ENCODE measurements around the gene SLC2A11. TPM values are rescaled to one million over a fixed set of nuclear protein-coding genes. Genes with fewer than 3 reads are reported as not detected.
"Not testable (repeated sequence)": the region's sequence is repeated elsewhere in the genome, so short reads cannot be mapped to it uniquely, and the experiment has no call there.

The SLC2A11 gene
- total RNA-seq, 1 donor from 2014 or later, result 22.4 TPM

GRCh38 chr22:23903328-23903971 is 45.8 kb downstream of the SLC2A11 start:
- no peak for TF ChIP-seq CTCF (IDR thresholded peaks at IDR 0.05; ENCODE audit: insufficient read depth, low read length, poor library complexity, severe bottlenecking)
- H3K4me3 ChIP-seq (ENCODE audit: low read depth, low read length), result no peak overlapping the region
- no peaks in the 10 kb centered on the region for H3K36me3 ChIP-seq (ENCODE audit: control insufficient read depth, insufficient read depth, low read length)
- no peaks in the 10 kb centered on the region for H3K27me3 ChIP-seq (ENCODE audit: control insufficient read depth, insufficient read depth, low read length)
- no peak for DNase-seq (ENCODE audit: low read depth)

- H3K27me3 ChIP-seq (ENCODE audit: control insufficient read depth, insufficient read depth, low read length), result no peaks in the 10 kb centered on the region
- no peak for TF ChIP-seq CTCF (IDR thresholded peaks at IDR 0.05; ENCODE audit: insufficient read depth, low read length, poor library complexity, severe bottlenecking)
- no peak for DNase-seq (ENCODE audit: low read depth)
Observed at GRCh38 chr22:23904573-23905254, 47.0 kb downstream of the SLC2A11 start.

GRCh38 chr22:23906641-23907040 is 49.0 kb downstream of the SLC2A11 start:
- Histone ChIP-seq H3K4me3 (ENCODE audit: low read depth, low read length) (no peak overlapping the region), H3K36me3 (ENCODE audit: control insufficient read depth, insufficient read depth, low read length) (no peaks in the 10 kb centered on the region), H3K27me3 (ENCODE audit: control insufficient read depth, insufficient read depth, low read length) (no peaks in the 10 kb centered on the region)
- DNase-seq (ENCODE audit: low read depth), result no peak
- no peak for TF ChIP-seq CTCF (IDR thresholded peaks at IDR 0.05; ENCODE audit: insufficient read depth, low read length, poor library complexity, severe bottlenecking)

More at GRCh38 chr22:23904573-23905254, 47.0 kb downstream of the SLC2A11 start:
- Histone ChIP-seq H3K36me3 (ENCODE audit: control insufficient read depth, insufficient read depth, low read length) (no peaks in the 10 kb centered on the region), H3K4me3 (ENCODE audit: low read depth, low read length) (no peak overlapping the region)

- not testable (repeated sequence) for H3K4me3 ChIP-seq (ENCODE audit: low read depth, low read length); H3K27me3 ChIP-seq (ENCODE audit: control insufficient read depth, insufficient read depth, low read length); H3K36me3 ChIP-seq (ENCODE audit: control insufficient read depth, insufficient read depth, low read length); DNase-seq (ENCODE audit: low read depth)
Observed at GRCh38 chr22:23907423-23907822, 49.7 kb downstream of the SLC2A11 start.

GRCh38 chr22:23908587-23909205 is 51.0 kb downstream of the SLC2A11 start:
- DNase-seq (ENCODE audit: low read depth), result no peak
- no peak for TF ChIP-seq CTCF (IDR thresholded peaks at IDR 0.05; ENCODE audit: insufficient read depth, low read length, poor library complexity, severe bottlenecking)
- Histone ChIP-seq H3K36me3 (ENCODE audit: control insufficient read depth, insufficient read depth, low read length) (no peaks in the 10 kb centered on the region), H3K4me3 (ENCODE audit: low read depth, low read length) (no peak overlapping the region), H3K27me3 (ENCODE audit: control insufficient read depth, insufficient read depth, low read length) (no peaks in the 10 kb centered on the region)

- Histone ChIP-seq H3K4me3 (ENCODE audit: low read depth, low read length) (no peak overlapping the region), H3K36me3 (ENCODE audit: control insufficient read depth, insufficient read depth, low read length) (no peaks in the 10 kb centered on the region), H3K27me3 (ENCODE audit: control insufficient read depth, insufficient read depth, low read length) (no peaks in the 10 kb centered on the region)
- TF ChIP-seq CTCF (IDR thresholded peaks at IDR 0.05; ENCODE audit: insufficient read depth, low read length, poor library complexity, severe bottlenecking), result no peak
- DNase-seq (ENCODE audit: low read depth), result no peak
Observed at GRCh38 chr22:23909296-23909898, 51.7 kb downstream of the SLC2A11 start.

All from kidney epithelial cell (primary cell).